Erythroblast (primary cell): ENCODE results near the gene APC.

ENCODE experiments used
- GATA1 ChIP-seq: IDR thresholded peaks from 2 replicates; pipeline ENCODE4 v1.6.1; 2011; ENCODE audit warnings: low read depth, mild to moderate bottlenecking, control low read depth, low read length, moderate library complexity
- POLR2A ChIP-seq: IDR thresholded peaks from 2 replicates; pipeline ENCODE4 v1.6.1; 2011; ENCODE audit warnings: mild to moderate bottlenecking, low read length

DNA sequence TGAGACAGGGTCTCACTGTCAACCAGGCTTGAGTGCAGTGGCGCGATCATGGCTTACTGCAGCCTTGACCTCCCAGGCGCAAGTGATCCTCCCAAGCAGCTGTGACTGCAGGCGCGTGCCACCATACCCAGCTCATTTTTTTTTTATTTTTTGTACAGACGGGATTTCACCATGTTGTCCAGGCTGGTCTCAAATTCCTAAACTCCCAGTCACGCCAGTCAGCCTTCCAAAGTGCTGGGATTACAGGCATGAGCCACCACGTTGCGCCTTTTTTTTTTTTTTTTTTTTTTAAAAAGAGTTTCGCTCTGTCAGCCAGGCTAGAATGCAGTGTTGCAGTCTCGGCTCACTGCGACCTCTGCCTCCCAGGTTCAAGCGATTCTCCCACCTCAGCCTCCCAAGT lies 96.3 kb downstream of the APC start:
- TF ChIP-seq POLR2A: no peak
- TF ChIP-seq GATA1: no peak
